Activated B cell treated with CpG ODN at 0.5 μM for 24 hours (primary cell): ENCODE measurements around the gene KDELR3. TPM values are rescaled to one million over a fixed set of nuclear protein-coding genes. Genes with fewer than 3 reads are reported as not detected.

Experiments used
- ATAC-seq: fragments of 200-7000 bp; cut with Tn5 transposase; one replicate; pipeline ENCODE4 v1.10.0; 2021; ENCODE audit warnings: low read depth, mild to moderate bottlenecking, moderate library complexity
- CTCF ChIA-PET: fragments of 350-600 bp; sonication (Branson Sonifier 250); formaldehyde crosslinking; loops from one replicate; lab custom pipeline; 2021; ENCODE audit warnings: antibody characterized with exemption; lab: Charles Lee
- POLR2A ChIA-PET: fragments of 350-600 bp; sonication (Branson Sonifier 250); formaldehyde crosslinking; loops from one replicate; lab custom pipeline; 2021; ENCODE audit warnings: antibody characterized with exemption; lab: Charles Lee
- DNase-seq: peaks from one replicate; pipeline ENCODE4 v3.0.0; 2022
- H3K27ac Mint-ChIP-seq: one replicate; pipeline ENCODE4 v1.8.0; 2020; ENCODE audit warnings: mixed read lengths
- H3K27me3 Mint-ChIP-seq: one replicate; pipeline ENCODE4 v1.8.0; 2021; ENCODE audit warnings: mixed read lengths
- H3K36me3 Mint-ChIP-seq: one replicate; pipeline ENCODE4 v1.8.0; 2021; ENCODE audit warnings: low read depth, mixed read lengths
- H3K4me1 Mint-ChIP-seq: one replicate; pipeline ENCODE4 v1.8.0; 2021; ENCODE audit warnings: mixed read lengths
- H3K4me3 Mint-ChIP-seq: one replicate; pipeline ENCODE4 v1.8.0; 2020; ENCODE audit warnings: mild to moderate bottlenecking, mixed read lengths
- H3K9me3 Mint-ChIP-seq: one replicate; pipeline ENCODE4 v1.8.0; 2020; ENCODE audit warnings: mixed read lengths
- intact Hi-C: fragments of 100-400 bp; cut with micrococcal nuclease; formaldehyde crosslinking; loops from one replicate; pipeline ENCODE4 v1.15.1; 2024
- total RNA-seq: library from RNA; stranded (reverse); gene quantifications from 2 replicates; pipeline ENCODE4 v1.2.3, GENCODE V29; 2022
- TF ChIP-seq, protein P1 (sequence below): fragments of 200-600 bp; IDR thresholded peaks from one replicate; pipeline ENCODE4 v1.8.0; 2022; ENCODE audit warnings: antibody characterized with exemption, mild to moderate bottlenecking

The KDELR3 gene
- total RNA-seq, 1 donor from 2014 or later = not detected

DNA sequence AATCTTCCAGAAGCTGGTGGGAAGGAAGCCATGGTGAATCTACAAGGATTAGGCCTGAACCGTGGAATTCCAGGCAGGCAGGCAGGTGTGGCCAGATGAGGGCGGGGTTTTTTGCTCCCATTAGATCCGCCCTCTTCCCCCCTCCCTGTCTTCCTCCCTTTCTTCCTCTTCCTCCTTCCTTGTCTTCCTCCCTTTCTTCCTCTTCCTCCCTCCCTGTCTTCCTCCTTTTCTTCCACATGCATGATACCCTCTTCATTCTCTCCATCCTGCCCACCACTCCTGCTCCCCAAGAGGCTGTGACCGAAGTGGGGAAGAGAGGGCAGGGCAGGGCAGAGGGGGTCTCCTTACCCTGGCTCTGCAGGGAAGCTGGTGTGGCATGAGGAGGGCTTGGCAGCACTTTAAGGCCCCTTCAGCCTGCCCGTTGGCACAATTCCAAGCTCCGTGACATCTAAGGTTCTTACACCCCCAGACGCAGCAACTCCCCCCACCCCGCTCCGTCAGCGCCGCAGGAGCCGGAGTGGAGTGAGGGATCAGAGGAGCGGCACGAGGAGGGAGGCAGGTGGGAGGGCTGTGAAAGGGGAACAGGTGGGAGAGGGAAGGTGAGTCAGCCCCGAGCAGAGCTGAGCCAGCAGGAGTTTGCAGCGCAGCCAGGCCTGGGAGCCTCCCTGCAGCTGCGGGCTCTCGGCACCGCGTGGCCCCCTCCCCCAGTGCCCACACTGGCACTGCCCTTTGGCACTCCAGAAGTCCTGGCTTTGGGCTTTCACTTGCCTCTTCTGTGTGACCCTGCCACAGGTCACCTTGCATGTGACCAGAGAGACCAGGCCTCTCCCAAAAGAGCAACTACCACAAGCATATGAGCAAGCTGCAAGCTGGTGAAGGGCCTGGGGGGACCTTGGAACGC is 45.0 kb upstream of the KDELR3 start:
- ChIA-PET POLR2A (no interaction called here), CTCF (no interaction called here)
- ATAC-seq (no peak), DNase-seq (no peak)
- Mint-ChIP-seq H3K27ac (no peak overlapping the region), H3K36me3 (no peaks in the 10 kb centered on the region), H3K9me3 (no peaks in the 10 kb centered on the region), H3K4me1 (no peaks in the 10 kb centered on the region), H3K4me3 (no peak overlapping the region), H3K27me3 (no peaks in the 10 kb centered on the region)
- intact Hi-C loops = no loop called here
- TF ChIP-seq, protein P1, sequence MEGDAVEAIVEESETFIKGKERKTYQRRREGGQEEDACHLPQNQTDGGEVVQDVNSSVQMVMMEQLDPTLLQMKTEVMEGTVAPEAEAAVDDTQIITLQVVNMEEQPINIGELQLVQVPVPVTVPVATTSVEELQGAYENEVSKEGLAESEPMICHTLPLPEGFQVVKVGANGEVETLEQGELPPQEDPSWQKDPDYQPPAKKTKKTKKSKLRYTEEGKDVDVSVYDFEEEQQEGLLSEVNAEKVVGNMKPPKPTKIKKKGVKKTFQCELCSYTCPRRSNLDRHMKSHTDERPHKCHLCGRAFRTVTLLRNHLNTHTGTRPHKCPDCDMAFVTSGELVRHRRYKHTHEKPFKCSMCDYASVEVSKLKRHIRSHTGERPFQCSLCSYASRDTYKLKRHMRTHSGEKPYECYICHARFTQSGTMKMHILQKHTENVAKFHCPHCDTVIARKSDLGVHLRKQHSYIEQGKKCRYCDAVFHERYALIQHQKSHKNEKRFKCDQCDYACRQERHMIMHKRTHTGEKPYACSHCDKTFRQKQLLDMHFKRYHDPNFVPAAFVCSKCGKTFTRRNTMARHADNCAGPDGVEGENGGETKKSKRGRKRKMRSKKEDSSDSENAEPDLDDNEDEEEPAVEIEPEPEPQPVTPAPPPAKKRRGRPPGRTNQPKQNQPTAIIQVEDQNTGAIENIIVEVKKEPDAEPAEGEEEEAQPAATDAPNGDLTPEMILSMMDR = no peak

DNA sequence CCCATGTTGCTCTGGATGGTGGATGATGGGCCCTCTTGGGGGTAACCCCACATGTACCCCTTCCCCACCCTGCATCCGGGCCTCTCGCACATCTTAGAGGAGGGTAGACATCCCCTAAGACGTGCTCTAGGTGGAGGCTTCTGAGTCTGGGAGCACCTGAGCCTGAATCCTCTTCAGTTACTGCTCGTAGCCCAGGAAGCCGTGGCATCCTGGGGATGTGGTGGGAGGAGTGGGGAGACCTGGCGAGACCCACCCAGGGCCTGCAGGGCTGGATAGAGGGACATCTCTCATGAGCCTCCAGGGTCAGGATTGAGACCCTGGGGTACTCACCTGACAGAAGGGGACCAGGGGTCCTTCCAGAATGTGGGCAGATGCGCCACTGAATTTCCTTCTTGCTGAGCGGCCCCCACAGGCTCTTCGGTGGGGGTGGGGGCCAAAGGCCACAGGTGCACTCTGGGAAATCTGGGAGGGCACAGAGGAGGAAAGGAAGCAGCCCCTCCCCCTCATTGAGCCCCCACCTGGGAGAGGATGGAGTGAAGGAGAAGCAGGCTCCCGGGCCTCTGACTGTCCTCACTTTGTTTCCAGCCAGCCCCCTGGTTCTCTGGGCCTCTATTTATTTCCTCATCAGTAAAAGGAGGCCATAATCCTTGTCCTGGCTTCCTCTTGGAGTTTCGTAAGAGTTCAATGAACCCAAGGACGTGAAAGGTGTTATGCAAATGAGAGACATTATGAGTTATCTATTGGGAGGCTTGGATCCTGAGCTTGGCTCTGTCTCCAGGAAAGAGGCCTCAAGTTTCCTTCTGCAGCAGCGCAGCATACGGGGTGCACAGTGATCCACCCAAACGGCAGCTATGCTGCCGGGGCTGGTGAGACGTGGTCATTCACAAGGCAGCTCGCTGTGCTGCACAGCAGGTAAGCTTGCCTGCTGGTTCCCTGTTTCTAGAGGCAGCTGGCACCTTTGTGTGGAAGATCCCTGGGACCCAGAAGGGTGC is 44.1 kb upstream of the KDELR3 start:
- Mint-ChIP-seq H3K27ac (no peak overlapping the region), H3K27me3 (no peaks in the 10 kb centered on the region), H3K36me3 (no peaks in the 10 kb centered on the region), H3K9me3 (no peaks in the 10 kb centered on the region), H3K4me3 (no peak overlapping the region), H3K4me1 (no peaks in the 10 kb centered on the region)
- ATAC-seq (no peak), DNase-seq (no peak)
- CTCF ChIA-PET = no interaction called here
- POLR2A ChIA-PET = no interaction called here
- TF ChIP-seq, protein P1 = no peak
- intact Hi-C loops = no loop called here

DNA sequence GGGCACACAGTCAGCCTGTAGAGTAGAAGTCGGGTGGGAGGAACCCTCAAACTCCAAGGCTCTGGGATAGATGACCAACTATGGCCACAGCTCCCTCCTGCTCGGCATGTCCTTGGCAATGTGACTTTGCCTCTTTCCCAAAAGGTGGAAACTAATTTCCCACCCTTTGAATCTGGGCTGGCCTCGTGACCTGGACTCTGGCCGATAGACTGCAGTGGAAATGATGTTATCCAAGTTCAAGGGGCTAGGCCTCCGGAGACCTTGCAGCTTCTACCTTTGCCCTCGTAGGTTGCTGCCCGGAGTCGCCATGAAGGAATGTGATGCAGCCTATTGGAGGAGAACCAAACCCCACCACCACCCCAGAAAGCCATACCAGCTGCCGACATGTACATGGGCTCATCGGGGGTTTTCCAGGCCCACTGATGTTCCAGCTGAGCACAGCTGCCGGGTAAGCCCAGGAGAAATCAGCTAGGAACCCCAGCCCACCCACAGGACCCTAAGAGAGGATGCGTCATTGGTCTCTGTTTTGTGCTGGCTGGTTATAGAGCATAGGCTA is 43.3 kb upstream of the KDELR3 start:
- Mint-ChIP-seq H3K9me3 (no peaks in the 10 kb centered on the region), H3K36me3 (no peaks in the 10 kb centered on the region), H3K27me3 (no peaks in the 10 kb centered on the region), H3K4me3 (no peak overlapping the region), H3K4me1 (no peaks in the 10 kb centered on the region), H3K27ac (no peak overlapping the region)
- ChIA-PET CTCF (no interaction called here), POLR2A (no interaction called here)
- ATAC-seq (no peak), DNase-seq (no peak)
- intact Hi-C loops = no loop called here
- TF ChIP-seq, protein P1 = no peak

DNA sequence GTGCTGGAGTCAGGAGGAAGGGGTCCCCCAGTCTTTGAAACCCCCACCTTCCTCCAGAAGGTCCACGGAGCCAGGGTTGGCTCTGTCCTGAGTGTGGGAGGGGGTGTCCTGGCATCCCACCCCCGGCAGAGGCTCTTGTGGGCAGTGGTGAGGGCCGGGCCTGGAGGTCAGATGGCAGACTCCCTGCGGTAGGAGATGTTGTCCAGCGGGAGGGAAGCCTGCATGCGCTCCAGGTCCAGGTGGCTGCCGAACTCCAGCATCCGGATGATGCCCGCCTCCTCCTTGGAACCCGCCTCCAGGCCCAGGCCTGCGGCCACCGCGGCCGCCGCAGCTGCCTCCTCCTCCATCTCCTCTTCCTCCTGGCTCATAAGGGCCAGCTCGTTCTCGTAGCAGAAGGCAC is 41.3 kb upstream of the KDELR3 start:
- POLR2A ChIA-PET = no interaction called here
- no peaks in the 10 kb centered on the region for H3K36me3 Mint-ChIP-seq
- H3K4me1 Mint-ChIP-seq = no peaks in the 10 kb centered on the region
- no peak overlapping the region for H3K4me3 Mint-ChIP-seq
- DNase-seq (no peak), ATAC-seq (no peak)
- TF ChIP-seq, protein P1 = no peak
- H3K27me3 Mint-ChIP-seq = no peaks in the 10 kb centered on the region
- no peaks in the 10 kb centered on the region for H3K9me3 Mint-ChIP-seq
- CTCF ChIA-PET = no interaction called here
- H3K27ac Mint-ChIP-seq = no peak overlapping the region
- intact Hi-C loops = no loop called here
